Measurements from ENCODE around the gene ETHE1.

Gene ETHE1

DNA sequence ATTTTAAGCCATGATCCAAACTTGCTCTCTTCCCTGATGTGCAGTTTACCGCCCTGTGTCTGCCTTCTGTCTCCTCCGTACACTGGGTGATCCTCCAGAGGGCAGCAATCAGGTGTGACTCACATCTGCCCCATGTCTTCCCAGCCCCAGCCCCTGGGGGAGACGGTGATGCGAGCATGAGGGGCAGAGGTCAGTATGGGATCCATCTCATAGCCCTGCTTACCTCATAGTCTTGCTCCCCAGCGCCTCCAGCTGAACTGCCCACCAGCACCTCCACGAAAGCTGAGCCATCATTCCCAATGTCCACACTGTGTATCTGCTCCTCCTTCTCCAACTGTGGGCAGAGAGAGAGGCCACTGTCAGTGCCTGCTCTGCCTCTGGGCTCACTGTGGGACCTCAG is 33.7 kb upstream of the ETHE1 start:
- Histone ChIP-seq H3K9me3 (ENCODE audit: severe bottlenecking) (no peaks in the 10 kb centered on the region), H3K27me3 (ENCODE audit: insufficient read depth, poor library complexity, severe bottlenecking) (no peaks in the 10 kb centered on the region), H3K4me3 (ENCODE audit: severe bottlenecking) (no peak overlapping the region), H3K4me1 (ENCODE audit: insufficient read depth, poor library complexity, severe bottlenecking) (no peaks in the 10 kb centered on the region), H3K36me3 (ENCODE audit: low read depth) (peaks cover 25% of the 10 kb centered on the region), H3K27ac (ENCODE audit: poor library complexity, severe bottlenecking) (no peak overlapping the region)
- DNase-seq (ENCODE audit: low spot score) (no peak), ATAC-seq (ENCODE audit: low read depth) (0 out of 3 replicates have a peak, but pooled peaks have one; percentile 19)
- TF ChIP-seq, protein P1, sequence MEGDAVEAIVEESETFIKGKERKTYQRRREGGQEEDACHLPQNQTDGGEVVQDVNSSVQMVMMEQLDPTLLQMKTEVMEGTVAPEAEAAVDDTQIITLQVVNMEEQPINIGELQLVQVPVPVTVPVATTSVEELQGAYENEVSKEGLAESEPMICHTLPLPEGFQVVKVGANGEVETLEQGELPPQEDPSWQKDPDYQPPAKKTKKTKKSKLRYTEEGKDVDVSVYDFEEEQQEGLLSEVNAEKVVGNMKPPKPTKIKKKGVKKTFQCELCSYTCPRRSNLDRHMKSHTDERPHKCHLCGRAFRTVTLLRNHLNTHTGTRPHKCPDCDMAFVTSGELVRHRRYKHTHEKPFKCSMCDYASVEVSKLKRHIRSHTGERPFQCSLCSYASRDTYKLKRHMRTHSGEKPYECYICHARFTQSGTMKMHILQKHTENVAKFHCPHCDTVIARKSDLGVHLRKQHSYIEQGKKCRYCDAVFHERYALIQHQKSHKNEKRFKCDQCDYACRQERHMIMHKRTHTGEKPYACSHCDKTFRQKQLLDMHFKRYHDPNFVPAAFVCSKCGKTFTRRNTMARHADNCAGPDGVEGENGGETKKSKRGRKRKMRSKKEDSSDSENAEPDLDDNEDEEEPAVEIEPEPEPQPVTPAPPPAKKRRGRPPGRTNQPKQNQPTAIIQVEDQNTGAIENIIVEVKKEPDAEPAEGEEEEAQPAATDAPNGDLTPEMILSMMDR (IDR thresholded peaks at IDR 0.05; ENCODE audit: poor library complexity, severe bottlenecking) = no peak

DNA sequence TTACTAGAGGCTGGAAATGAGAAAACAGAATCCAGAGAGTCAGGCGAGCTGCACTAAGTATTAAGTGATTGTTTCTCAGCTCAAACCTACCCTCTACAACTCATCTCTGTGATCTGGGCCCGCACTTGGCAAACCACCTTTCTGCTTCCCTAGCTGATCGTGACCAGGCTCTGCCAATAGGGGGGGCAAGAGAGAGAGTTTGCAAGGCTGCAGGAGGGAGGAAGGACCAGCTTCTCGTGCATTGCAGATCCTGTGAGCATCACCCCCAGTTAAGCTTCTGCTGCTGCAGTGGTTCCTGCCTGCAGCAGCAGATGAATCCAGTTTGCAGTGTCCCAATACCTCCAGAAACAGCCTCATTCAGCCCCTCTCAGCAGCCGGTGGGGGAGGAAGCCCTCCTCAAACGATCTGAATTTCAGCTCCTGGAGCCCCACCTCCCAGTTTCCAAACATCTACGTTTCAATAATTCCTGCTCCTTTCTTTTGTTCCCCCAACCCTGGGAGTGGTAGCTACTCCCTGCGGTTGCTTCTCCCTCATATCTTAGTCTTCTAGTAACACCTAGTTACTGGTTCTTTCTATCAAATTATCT is 28.3 kb upstream of the ETHE1 start:
- H3K9me3 ChIP-seq (ENCODE audit: severe bottlenecking) = no peaks in the 10 kb centered on the region
- TF ChIP-seq, protein P1 (IDR thresholded peaks at IDR 0.05; ENCODE audit: poor library complexity, severe bottlenecking) = peak; percentile 71
- H3K27me3 ChIP-seq (ENCODE audit: insufficient read depth, poor library complexity, severe bottlenecking) = no peaks in the 10 kb centered on the region
- DNase-seq (ENCODE audit: low spot score) = no peak
- no peak overlapping the region for H3K4me3 ChIP-seq (ENCODE audit: severe bottlenecking)
- peaks cover 63% of the 10 kb centered on the region for H3K36me3 ChIP-seq (ENCODE audit: low read depth)
- H3K27ac ChIP-seq (ENCODE audit: poor library complexity, severe bottlenecking) = no peak overlapping the region
- no peaks in the 10 kb centered on the region for H3K4me1 ChIP-seq (ENCODE audit: insufficient read depth, poor library complexity, severe bottlenecking)
- ATAC-seq (ENCODE audit: low read depth) = peak; percentile 67; the same call in 2 of the 3 replicates

DNA sequence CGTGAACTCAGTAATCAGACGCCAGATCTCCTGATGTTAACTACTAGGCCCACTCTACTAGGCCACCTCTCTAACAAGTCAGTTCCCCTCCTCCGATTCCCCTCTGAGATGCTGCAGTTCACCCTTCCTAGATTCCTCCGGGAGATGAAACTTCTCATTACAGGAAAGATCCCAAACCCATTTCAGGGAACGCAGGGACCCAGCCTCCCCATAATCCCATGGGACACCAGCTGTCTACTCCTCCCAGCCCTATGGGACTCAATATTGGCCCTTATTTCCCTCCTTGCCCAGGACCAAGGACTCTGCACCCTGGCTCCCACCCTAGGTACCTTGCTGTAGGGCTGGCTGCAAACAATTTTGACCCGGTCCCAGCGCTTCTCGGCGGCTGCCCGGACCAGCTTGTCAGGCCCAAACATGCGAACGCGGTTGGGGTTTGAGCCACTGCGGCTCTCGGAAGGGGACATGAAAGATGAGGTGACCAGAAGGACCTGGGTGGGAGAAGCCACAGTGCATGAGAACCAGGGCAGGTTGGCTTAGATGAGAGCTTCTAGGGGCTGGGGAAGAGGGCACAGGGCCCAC is 27.4 kb upstream of the ETHE1 start:
- DNase-seq (ENCODE audit: low spot score) (no peak), ATAC-seq (ENCODE audit: low read depth) (no peak)
- H3K4me1 ChIP-seq (ENCODE audit: insufficient read depth, poor library complexity, severe bottlenecking) = no peaks in the 10 kb centered on the region
- no peaks in the 10 kb centered on the region for H3K27me3 ChIP-seq (ENCODE audit: insufficient read depth, poor library complexity, severe bottlenecking)
- no peak overlapping the region for H3K4me3 ChIP-seq (ENCODE audit: severe bottlenecking)
- no peak overlapping the region for H3K27ac ChIP-seq (ENCODE audit: poor library complexity, severe bottlenecking)
- H3K9me3 ChIP-seq (ENCODE audit: severe bottlenecking) = no peaks in the 10 kb centered on the region
- peaks cover 65% of the 10 kb centered on the region for H3K36me3 ChIP-seq (ENCODE audit: low read depth)
- TF ChIP-seq, protein P1 (IDR thresholded peaks at IDR 0.05; ENCODE audit: poor library complexity, severe bottlenecking) = no peak

DNA sequence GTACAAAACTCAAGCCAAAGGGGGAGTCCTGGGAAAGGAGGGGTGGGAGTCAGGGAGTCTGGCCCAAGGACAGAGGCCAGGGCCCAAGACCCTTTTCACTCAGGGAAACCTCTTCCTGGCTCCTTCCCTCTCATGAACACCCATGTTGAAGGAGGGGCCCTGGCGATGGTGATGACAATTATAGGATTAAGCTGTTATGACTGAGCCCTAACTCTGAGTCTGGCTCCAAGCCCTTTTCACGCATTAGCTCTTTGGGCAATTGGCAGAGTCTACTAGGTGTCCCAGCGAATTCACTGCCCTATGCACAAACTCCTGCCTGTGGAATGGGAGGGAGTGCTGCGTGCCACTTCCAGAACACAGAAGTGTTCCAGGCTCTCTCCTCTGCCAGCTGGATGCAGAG is 26.7 kb upstream of the ETHE1 start:
- Histone ChIP-seq H3K27me3 (ENCODE audit: insufficient read depth, poor library complexity, severe bottlenecking) (no peaks in the 10 kb centered on the region), H3K4me3 (ENCODE audit: severe bottlenecking) (no peak overlapping the region), H3K27ac (ENCODE audit: poor library complexity, severe bottlenecking) (no peak overlapping the region), H3K4me1 (ENCODE audit: insufficient read depth, poor library complexity, severe bottlenecking) (no peaks in the 10 kb centered on the region), H3K36me3 (ENCODE audit: low read depth) (peaks cover 65% of the 10 kb centered on the region), H3K9me3 (ENCODE audit: severe bottlenecking) (no peaks in the 10 kb centered on the region)
- DNase-seq (ENCODE audit: low spot score) (no peak), ATAC-seq (ENCODE audit: low read depth) (no peak)
- TF ChIP-seq, protein P1 (IDR thresholded peaks at IDR 0.05; ENCODE audit: poor library complexity, severe bottlenecking) = no peak

DNA sequence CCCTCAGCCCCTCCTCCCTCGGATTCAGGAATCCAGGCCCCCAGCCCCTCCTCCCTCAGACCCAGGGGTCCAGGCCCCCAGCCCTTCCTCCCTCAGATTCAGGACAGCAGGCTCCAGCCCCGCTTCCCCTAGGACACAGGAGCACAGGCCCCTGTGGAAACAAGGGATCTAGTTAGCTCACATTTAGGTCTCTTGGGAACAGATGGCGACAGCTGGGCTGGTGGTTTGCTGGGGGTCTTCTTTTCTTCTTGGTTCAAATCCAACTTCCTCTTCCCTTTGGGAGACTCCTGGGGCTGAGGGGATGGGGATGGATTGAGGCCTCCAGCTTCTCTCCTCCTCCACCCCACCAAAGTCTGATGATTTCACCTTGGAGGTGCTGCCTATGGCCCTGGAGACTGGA is 25.6 kb upstream of the ETHE1 start:
- ATAC-seq (ENCODE audit: low read depth) = no peak
- Histone ChIP-seq H3K27me3 (ENCODE audit: insufficient read depth, poor library complexity, severe bottlenecking) (no peaks in the 10 kb centered on the region), H3K9me3 (ENCODE audit: severe bottlenecking) (no peaks in the 10 kb centered on the region), H3K36me3 (ENCODE audit: low read depth) (peaks cover 61% of the 10 kb centered on the region), H3K4me1 (ENCODE audit: insufficient read depth, poor library complexity, severe bottlenecking) (no peaks in the 10 kb centered on the region), H3K4me3 (ENCODE audit: severe bottlenecking) (no peak overlapping the region), H3K27ac (ENCODE audit: poor library complexity, severe bottlenecking) (no peak overlapping the region)
- TF ChIP-seq, protein P1 (IDR thresholded peaks at IDR 0.05; ENCODE audit: poor library complexity, severe bottlenecking) = no peak
- no peak for DNase-seq (ENCODE audit: low spot score)

All from RWPE2 (cell line).